ENCODE measurements around the gene SCN5A.

Gene SCN5A

GRCh38 chr3:38626171-38626570 is 23.3 kb downstream of the SCN5A start:
- TF ChIP-seq FOXP2 (optimal IDR thresholded peaks at IDR 0.05; ENCODE audit: control extremely low read depth, extremely low read length, insufficient read depth) (no peak), EZH2 (IDR thresholded peaks at IDR 0.05) (no peak), POLR2AphosphoS5 (IDR thresholded peaks at IDR 0.05; ENCODE audit: borderline replicate concordance, low read depth, low read length) (no peak)
- H3K27ac ChIP-seq, result no peak overlapping the region
- H3K9ac ChIP-seq (ENCODE audit: insufficient read length), result no peak overlapping the region
- no peaks in the 10 kb centered on the region for H3K36me3 ChIP-seq (ENCODE audit: insufficient read depth, low read length)
- H3K4me3 ChIP-seq, result no peak overlapping the region
- DNase-seq (ENCODE audit: low read depth, low spot score), result no peak
- no peaks in the 10 kb centered on the region for H3K9me3 ChIP-seq (ENCODE audit: low read depth, low read length)

GRCh38 chr3:38623539-38623938 is 25.9 kb downstream of the SCN5A start:
- no peak overlapping the region for H3K27ac ChIP-seq
- no peak for DNase-seq (ENCODE audit: low read depth, low spot score)
- no peak overlapping the region for H3K4me3 ChIP-seq
- TF ChIP-seq POLR2AphosphoS5 (IDR thresholded peaks at IDR 0.05; ENCODE audit: borderline replicate concordance, low read depth, low read length) (no peak), EZH2 (IDR thresholded peaks at IDR 0.05) (no peak), FOXP2 (optimal IDR thresholded peaks at IDR 0.05; ENCODE audit: control extremely low read depth, extremely low read length, insufficient read depth) (no peak)
- H3K36me3 ChIP-seq (ENCODE audit: insufficient read depth, low read length), result no peaks in the 10 kb centered on the region
- no peak overlapping the region for H3K9ac ChIP-seq (ENCODE audit: insufficient read length)
- no peaks in the 10 kb centered on the region for H3K9me3 ChIP-seq (ENCODE audit: low read depth, low read length)

- H3K4me3 ChIP-seq, result no peak overlapping the region
- no peak for TF ChIP-seq FOXP2 (optimal IDR thresholded peaks at IDR 0.05; ENCODE audit: control extremely low read depth, extremely low read length, insufficient read depth)
- TF ChIP-seq POLR2AphosphoS5 (IDR thresholded peaks at IDR 0.05; ENCODE audit: borderline replicate concordance, low read depth, low read length), result no peak
- no peak for TF ChIP-seq EZH2 (IDR thresholded peaks at IDR 0.05)
- no peak overlapping the region for H3K27ac ChIP-seq
- no peaks in the 10 kb centered on the region for H3K9me3 ChIP-seq (ENCODE audit: low read depth, low read length)
- H3K36me3 ChIP-seq (ENCODE audit: insufficient read depth, low read length), result no peaks in the 10 kb centered on the region
- no peak overlapping the region for H3K9ac ChIP-seq (ENCODE audit: insufficient read length)
- DNase-seq (ENCODE audit: low read depth, low spot score), result no peak
Measured at GRCh38 chr3:38622336-38622735, 27.2 kb downstream of the SCN5A start.

GRCh38 chr3:38620236-38620635 is 29.3 kb downstream of the SCN5A start:
- no peak for DNase-seq (ENCODE audit: low read depth, low spot score)
- Histone ChIP-seq H3K9ac (ENCODE audit: insufficient read length) (no peak overlapping the region), H3K36me3 (ENCODE audit: insufficient read depth, low read length) (no peaks in the 10 kb centered on the region), H3K9me3 (ENCODE audit: low read depth, low read length) (no peaks in the 10 kb centered on the region), H3K4me3 (no peak overlapping the region), H3K27ac (no peak overlapping the region)
- no peak for TF ChIP-seq FOXP2 (optimal IDR thresholded peaks at IDR 0.05; ENCODE audit: control extremely low read depth, extremely low read length, insufficient read depth)
- TF ChIP-seq EZH2 (IDR thresholded peaks at IDR 0.05), result no peak
- TF ChIP-seq POLR2AphosphoS5 (IDR thresholded peaks at IDR 0.05; ENCODE audit: borderline replicate concordance, low read depth, low read length), result no peak

- Histone ChIP-seq H3K9me3 (ENCODE audit: low read depth, low read length) (no peaks in the 10 kb centered on the region), H3K9ac (ENCODE audit: insufficient read length) (no peak overlapping the region), H3K27ac (no peak overlapping the region), H3K4me3 (no peak overlapping the region), H3K36me3 (ENCODE audit: insufficient read depth, low read length) (no peaks in the 10 kb centered on the region)
- TF ChIP-seq POLR2AphosphoS5 (IDR thresholded peaks at IDR 0.05; ENCODE audit: borderline replicate concordance, low read depth, low read length) (no peak), EZH2 (IDR thresholded peaks at IDR 0.05) (no peak), FOXP2 (optimal IDR thresholded peaks at IDR 0.05; ENCODE audit: control extremely low read depth, extremely low read length, insufficient read depth) (no peak)
- DNase-seq (ENCODE audit: low read depth, low spot score), result no peak
Measured at GRCh38 chr3:38618343-38618742, 31.1 kb downstream of the SCN5A start.

GRCh38 chr3:38617586-38617985 is 31.9 kb downstream of the SCN5A start:
- DNase-seq (ENCODE audit: low read depth, low spot score), result no peak
- Histone ChIP-seq H3K9me3 (ENCODE audit: low read depth, low read length) (no peaks in the 10 kb centered on the region), H3K9ac (ENCODE audit: insufficient read length) (no peak overlapping the region), H3K4me3 (no peak overlapping the region), H3K27ac (no peak overlapping the region), H3K36me3 (ENCODE audit: insufficient read depth, low read length) (no peaks in the 10 kb centered on the region)
- no peak for TF ChIP-seq POLR2AphosphoS5 (IDR thresholded peaks at IDR 0.05; ENCODE audit: borderline replicate concordance, low read depth, low read length)
- no peak for TF ChIP-seq EZH2 (IDR thresholded peaks at IDR 0.05)
- no peak for TF ChIP-seq FOXP2 (optimal IDR thresholded peaks at IDR 0.05; ENCODE audit: control extremely low read depth, extremely low read length, insufficient read depth)

GRCh38 chr3:38617137-38617536 is 32.4 kb downstream of the SCN5A start:
- no peaks in the 10 kb centered on the region for H3K9me3 ChIP-seq (ENCODE audit: low read depth, low read length)
- H3K9ac ChIP-seq (ENCODE audit: insufficient read length), result no peak overlapping the region
- no peak overlapping the region for H3K27ac ChIP-seq
- DNase-seq (ENCODE audit: low read depth, low spot score), result no peak
- TF ChIP-seq FOXP2 (optimal IDR thresholded peaks at IDR 0.05; ENCODE audit: control extremely low read depth, extremely low read length, insufficient read depth) (no peak), POLR2AphosphoS5 (IDR thresholded peaks at IDR 0.05; ENCODE audit: borderline replicate concordance, low read depth, low read length) (no peak), EZH2 (IDR thresholded peaks at IDR 0.05) (no peak)
- no peak overlapping the region for H3K4me3 ChIP-seq
- no peaks in the 10 kb centered on the region for H3K36me3 ChIP-seq (ENCODE audit: insufficient read depth, low read length)

- DNase-seq (ENCODE audit: low read depth, low spot score), result no peak
- Histone ChIP-seq H3K4me3 (no peak overlapping the region), H3K36me3 (ENCODE audit: insufficient read depth, low read length) (no peaks in the 10 kb centered on the region), H3K9ac (ENCODE audit: insufficient read length) (no peak overlapping the region), H3K9me3 (ENCODE audit: low read depth, low read length) (no peaks in the 10 kb centered on the region), H3K27ac (no peak overlapping the region)
- TF ChIP-seq EZH2 (IDR thresholded peaks at IDR 0.05) (no peak), FOXP2 (optimal IDR thresholded peaks at IDR 0.05; ENCODE audit: control extremely low read depth, extremely low read length, insufficient read depth) (no peak), POLR2AphosphoS5 (IDR thresholded peaks at IDR 0.05; ENCODE audit: borderline replicate concordance, low read depth, low read length) (no peak)
Measured at GRCh38 chr3:38616658-38617057, 32.8 kb downstream of the SCN5A start.

GRCh38 chr3:38616111-38616510 is 33.4 kb downstream of the SCN5A start:
- DNase-seq (ENCODE audit: low read depth, low spot score), result no peak
- no peak for TF ChIP-seq FOXP2 (optimal IDR thresholded peaks at IDR 0.05; ENCODE audit: control extremely low read depth, extremely low read length, insufficient read depth)
- no peak for TF ChIP-seq POLR2AphosphoS5 (IDR thresholded peaks at IDR 0.05; ENCODE audit: borderline replicate concordance, low read depth, low read length)
- TF ChIP-seq EZH2 (IDR thresholded peaks at IDR 0.05), result no peak
- no peak overlapping the region for H3K4me3 ChIP-seq
- no peaks in the 10 kb centered on the region for H3K9me3 ChIP-seq (ENCODE audit: low read depth, low read length)
- no peak overlapping the region for H3K9ac ChIP-seq (ENCODE audit: insufficient read length)
- H3K36me3 ChIP-seq (ENCODE audit: insufficient read depth, low read length), result no peaks in the 10 kb centered on the region
- no peak overlapping the region for H3K27ac ChIP-seq
